Measurements from ENCODE around the gene PTPRM.

The PTPRM gene

GRCh38 chr18:8117006-8117371 is 549.9 kb downstream of the PTPRM start:
- DNase-seq (ENCODE audit: low read depth): no peak

DNA sequence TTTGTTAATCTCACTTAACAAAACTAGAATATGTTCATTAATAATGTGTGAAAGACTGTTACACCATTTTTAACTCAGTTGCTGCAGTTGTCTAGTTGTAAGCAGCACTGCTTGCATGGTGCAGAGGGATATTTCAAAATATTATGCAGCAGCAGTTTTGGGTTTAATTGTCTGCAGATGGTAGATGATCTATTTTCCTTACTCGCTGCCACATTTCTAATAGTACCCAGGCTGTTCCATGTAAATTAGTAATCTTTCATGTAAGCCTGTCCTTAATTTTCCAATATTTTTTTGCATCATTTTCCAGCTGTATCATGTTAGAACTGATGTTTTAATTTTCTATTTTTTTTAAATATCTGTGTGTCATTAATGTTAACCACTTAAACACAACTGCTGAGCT is 554.0 kb downstream of the PTPRM start:
- DNase-seq (ENCODE audit: low read depth): no peak

DNA sequence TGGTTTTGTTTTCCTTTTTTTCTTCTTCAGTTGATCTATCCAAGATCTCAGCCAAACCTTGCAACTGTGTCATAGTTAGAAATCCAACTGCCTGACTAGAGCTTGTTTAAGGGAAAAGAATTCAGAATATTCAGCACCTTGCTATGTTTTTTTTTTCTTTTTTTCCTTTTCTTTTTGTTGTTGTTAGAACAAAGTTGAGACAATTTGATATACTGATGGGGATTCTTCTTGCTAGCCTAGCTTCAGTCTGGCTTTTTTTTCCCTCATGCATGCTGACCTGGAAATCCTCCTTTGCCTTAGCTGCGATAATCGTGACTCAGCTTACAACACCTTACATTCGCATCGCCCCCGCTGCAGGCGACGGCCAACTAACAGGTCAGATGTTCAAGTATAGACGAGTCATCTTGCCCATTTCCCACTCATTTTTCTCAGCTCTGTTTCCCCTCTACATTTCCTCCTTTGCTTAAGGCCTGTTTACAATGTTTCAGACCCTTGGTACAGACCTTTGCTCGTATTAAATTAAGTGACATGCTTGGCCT is 554.9 kb downstream of the PTPRM start:
- no peak for DNase-seq (ENCODE audit: low read depth)

GRCh38 chr18:8124232-8125146 is 557.4 kb downstream of the PTPRM start:
- DNase-seq (ENCODE audit: low read depth): no peak

DNA sequence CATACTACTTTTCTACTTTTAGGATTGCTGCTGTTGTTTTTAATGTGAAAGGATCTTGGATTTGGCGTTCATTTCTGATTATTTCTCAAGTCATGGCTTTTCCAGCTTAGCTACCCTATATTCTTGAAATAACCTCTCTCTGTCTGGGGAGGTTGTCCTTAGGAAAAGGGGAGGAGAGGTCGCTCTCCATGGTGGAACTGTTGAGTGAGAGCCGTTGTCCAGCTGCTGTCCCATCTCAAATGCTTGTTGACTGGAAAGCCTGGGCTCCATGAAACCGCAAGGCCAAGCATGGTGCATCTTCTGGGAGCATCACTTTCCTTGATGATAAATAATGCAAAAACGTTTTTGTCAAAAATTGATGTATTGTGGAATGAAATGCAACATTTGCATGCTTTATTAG is 563.0 kb downstream of the PTPRM start:
- no peak for DNase-seq (ENCODE audit: low read depth)

- DNase-seq (ENCODE audit: low read depth): no peak
Observed at GRCh38 chr18:8133032-8133431, 565.9 kb downstream of the PTPRM start.

DNA sequence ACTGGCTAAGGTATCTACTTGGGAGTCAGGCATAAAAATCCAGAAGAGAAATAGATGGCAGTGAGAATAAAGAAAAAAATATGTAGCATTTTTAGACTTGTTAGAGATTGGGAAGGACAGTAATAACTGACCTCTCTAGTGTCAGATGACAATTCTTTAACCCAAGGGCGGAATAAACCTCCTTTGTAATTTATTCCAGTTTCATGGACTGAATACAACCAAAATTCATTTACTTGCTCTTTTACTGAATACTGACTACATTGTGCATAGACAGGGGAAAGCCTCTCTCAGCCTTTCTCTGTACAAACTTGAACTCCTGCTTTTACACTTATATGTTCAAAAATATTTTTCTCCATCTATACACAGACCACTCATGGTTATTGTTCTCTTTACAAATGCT is 566.8 kb downstream of the PTPRM start:
- no peak for DNase-seq (ENCODE audit: low read depth)

DNA sequence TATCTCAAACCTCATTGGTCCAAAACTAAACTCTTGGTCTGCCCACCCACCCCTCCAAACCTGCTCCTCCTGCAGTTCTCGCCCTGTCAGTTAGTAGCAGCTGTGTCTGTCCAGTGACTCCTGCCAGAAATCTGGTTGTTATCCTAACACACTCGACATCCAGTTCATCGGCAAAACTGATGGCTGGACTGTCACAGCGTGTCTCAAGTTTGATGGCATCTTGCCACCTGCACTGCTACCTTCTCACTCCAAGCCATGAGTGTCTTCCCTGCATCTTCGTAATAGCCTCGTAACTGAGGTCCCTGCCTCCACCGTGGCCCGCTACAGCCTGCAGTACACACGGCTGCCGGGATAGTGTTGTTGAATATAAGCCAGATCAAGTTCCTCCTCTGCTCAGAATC is 572.0 kb downstream of the PTPRM start:
- DNase-seq (ENCODE audit: low read depth): no peak

GRCh38 chr18:8139891-8140406 is 572.8 kb downstream of the PTPRM start:
- DNase-seq (ENCODE audit: low read depth): no peak

- no peak for DNase-seq (ENCODE audit: low read depth)
Observed at GRCh38 chr18:8140841-8141501, 573.9 kb downstream of the PTPRM start.

- DNase-seq (ENCODE audit: low read depth): no peak
Observed at GRCh38 chr18:8142131-8142711, 575.1 kb downstream of the PTPRM start.

DNA sequence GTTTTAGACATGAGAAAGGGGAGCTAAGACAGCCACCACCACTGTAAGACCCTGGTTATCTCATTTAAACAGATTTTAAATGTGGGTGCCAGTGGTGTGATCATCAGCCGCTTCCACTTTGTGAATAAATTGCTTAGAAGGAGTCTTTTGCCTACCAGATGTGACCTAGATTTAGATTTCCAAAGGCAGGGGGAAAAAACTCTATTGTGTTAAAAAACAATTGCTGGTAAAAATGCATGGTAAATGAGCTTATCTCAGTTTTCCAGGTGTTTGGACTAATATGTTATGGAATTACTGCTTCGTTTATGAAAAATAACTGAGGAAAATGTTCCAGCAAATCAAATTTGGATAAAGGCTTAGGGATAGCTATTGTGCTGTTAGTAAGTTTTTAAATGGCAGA is 575.8 kb downstream of the PTPRM start:
- DNase-seq (ENCODE audit: low read depth): no peak

- DNase-seq (ENCODE audit: low read depth): no peak
Observed at GRCh38 chr18:8151181-8151580, 584.1 kb downstream of the PTPRM start.

- DNase-seq (ENCODE audit: low read depth): no peak
Observed at GRCh38 chr18:8153887-8154583, 586.9 kb downstream of the PTPRM start.

- DNase-seq (ENCODE audit: low read depth): no peak
Observed at GRCh38 chr18:8162802-8163201, 595.7 kb downstream of the PTPRM start.

- DNase-seq (ENCODE audit: low read depth): no peak
Observed at GRCh38 chr18:8163286-8163959, 596.3 kb downstream of the PTPRM start.

GRCh38 chr18:8165095-8165494 is 598.0 kb downstream of the PTPRM start:
- no peak for DNase-seq (ENCODE audit: low read depth)

DNA sequence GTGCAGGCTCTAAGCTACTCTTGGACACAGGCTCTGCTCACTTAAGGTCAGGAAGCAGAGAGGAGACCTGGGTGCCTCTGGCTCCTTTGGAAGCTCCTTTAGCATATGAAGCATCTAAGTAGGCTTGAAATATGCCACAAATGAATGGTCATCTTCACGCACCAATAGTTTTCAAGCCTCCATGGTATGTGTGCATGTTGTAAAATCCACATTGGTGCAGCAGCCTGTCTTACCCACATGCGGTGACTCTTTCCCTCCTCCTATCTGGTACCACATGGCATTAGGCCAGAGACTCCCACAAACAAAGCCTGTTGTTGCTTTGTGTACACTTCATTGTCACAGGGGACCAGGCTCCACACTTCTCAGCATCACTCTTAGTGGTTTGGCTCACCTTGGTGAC is 599.9 kb downstream of the PTPRM start:
- DNase-seq (ENCODE audit: low read depth): no peak

DNA sequence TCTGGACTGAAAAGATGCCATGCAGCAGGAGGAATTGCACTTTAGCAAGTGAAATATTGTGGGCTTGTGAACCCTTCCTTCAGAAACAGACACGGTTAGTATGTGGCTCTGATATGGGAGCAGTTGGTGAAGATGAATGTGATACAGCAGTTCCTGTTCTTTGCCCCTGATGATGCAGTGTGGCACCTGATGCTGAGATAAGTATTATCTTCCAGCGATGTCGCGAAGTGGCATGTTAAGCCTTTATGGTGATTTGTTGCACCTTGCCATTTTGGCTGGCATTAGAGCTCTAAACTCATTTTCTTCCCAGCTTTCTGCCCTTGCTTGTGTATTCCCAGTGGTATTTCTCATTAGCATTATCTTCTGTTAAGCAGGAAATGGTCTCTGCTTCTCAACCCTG is 600.6 kb downstream of the PTPRM start:
- DNase-seq (ENCODE audit: low read depth): no peak

- DNase-seq (ENCODE audit: low read depth): no peak
Observed at GRCh38 chr18:8169722-8170121, 602.6 kb downstream of the PTPRM start.

GRCh38 chr18:8174771-8175170 is 607.7 kb downstream of the PTPRM start:
- no peak for DNase-seq (ENCODE audit: low read depth)

All from stimulated activated CD8-positive, alpha-beta memory T cell treated with anti-CD3 and anti-CD28 coated beads, Interleukin-4, amount 100 ng/mL, for 24 hours (primary cell).